Measurements from ENCODE around the gene SPRING1. TPM values are rescaled to one million over a fixed set of nuclear protein-coding genes. Genes with fewer than 3 reads are reported as not detected.
A peak's percentile ranks its signal among the peaks of the same experiment; 100 is the strongest.

Gene SPRING1
- total and polyA plus RNA-seq, 7 donors: 4.1 to 10.6 (median 7.9) TPM

- 9 to 11% (median 10%) methylated on average over 26 of the region's 26 CpGs for WGBS, 3 donors
- H3K9me3 ChIP-seq: no peaks in the 10 kb centered on the region
- ATAC-seq (peak; percentile 83 to 93 (median 88)), DNase-seq (peak in 1 of 2 donors; percentile 38)
- no peaks in the 10 kb centered on the region for H3K36me3 ChIP-seq (ENCODE audit: insufficient read depth in 1 of 2, low read depth in 1 of 2)
- H3K27ac ChIP-seq: no peak overlapping the region
- intact Hi-C loops (cut with DNase I): loop anchor here in 1 of 2 donors (10.0 kb wide), 3 partner anchors 246 to 714 kb away; no protein-coding TSS in a partner anchor
- H3K4me3 ChIP-seq: peak overlapping the region; percentile 42
- no peaks in the 10 kb centered on the region for H3K27me3 ChIP-seq (ENCODE audit: insufficient read depth in 3 of 3, low read length in 2 of 3)
- peak; percentile 72 for TF ChIP-seq CTCF (IDR thresholded peaks at IDR 0.05)
- H3K4me1 ChIP-seq: peaks cover 23% of the 10 kb centered on the region
These were observed 28.8 kb downstream of the SPRING1 start for GRCh38 chr12:116708826-116709756.

DNA sequence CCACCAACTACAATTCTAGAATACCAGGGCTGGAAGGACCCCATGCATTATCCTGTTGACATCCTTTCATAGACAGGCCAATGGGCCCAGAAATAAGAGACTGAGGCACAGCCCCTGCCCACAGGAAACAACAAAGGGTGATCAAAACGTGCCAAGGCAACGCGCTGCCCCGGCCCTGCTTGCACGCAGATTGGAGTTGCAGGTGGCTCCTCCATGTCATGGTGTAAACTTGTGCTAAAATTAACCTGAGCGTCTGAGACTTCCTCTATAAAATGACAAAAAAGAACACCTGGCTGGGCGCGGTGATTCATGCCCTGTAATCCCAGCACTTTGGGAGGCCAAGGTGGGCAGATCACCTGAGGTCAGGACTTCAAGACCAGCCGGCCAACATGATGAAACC is 30.1 kb downstream of the SPRING1 start:
- H3K36me3 ChIP-seq (ENCODE audit: insufficient read depth in 1 of 2, low read depth in 1 of 2): no peaks in the 10 kb centered on the region
- H3K27ac ChIP-seq: no peak overlapping the region
- no peaks in the 10 kb centered on the region for H3K9me3 ChIP-seq
- peaks cover 23% of the 10 kb centered on the region for H3K4me1 ChIP-seq
- WGBS, 3 donors: 82 to 87% (median 84%) methylated on average over 9 of the region's 9 CpGs
- no peak for TF ChIP-seq CTCF (IDR thresholded peaks at IDR 0.05)
- intact Hi-C loops (cut with DNase I): loop anchor here in 1 of 2 donors (10.0 kb wide), 3 partner anchors 247 to 713 kb away; no protein-coding TSS in a partner anchor
- H3K4me3 ChIP-seq: no peak overlapping the region
- H3K27me3 ChIP-seq (ENCODE audit: insufficient read depth in 3 of 3, low read length in 2 of 3): no peaks in the 10 kb centered on the region
- DNase-seq: no peak
- no peak for ATAC-seq

GRCh38 chr12:116703214-116703795 is 34.6 kb downstream of the SPRING1 start:
- Histone ChIP-seq H3K4me1 (no peaks in the 10 kb centered on the region), H3K27me3 (ENCODE audit: insufficient read depth in 3 of 3, low read length in 2 of 3) (no peaks in the 10 kb centered on the region), H3K9me3 (no peaks in the 10 kb centered on the region), H3K4me3 (no peak overlapping the region), H3K27ac (no peak overlapping the region), H3K36me3 (ENCODE audit: insufficient read depth in 1 of 2, low read depth in 1 of 2) (no peaks in the 10 kb centered on the region)
- WGBS, 3 donors: 13 to 20% (median 14%) methylated on average over 12 of the region's 12 CpGs
- TF ChIP-seq CTCF (IDR thresholded peaks at IDR 0.05): peak; percentile 92
- peak; percentile 80 to 94 (median 88) for ATAC-seq
- intact Hi-C loops (cut with DNase I): loop anchor here (5.0 to 10.0 kb wide), 6 partner anchors 179 to 709 kb away; partner anchors contain the start of gene HRK (in 1 of the 2)
- DNase-seq: peak; percentile 53 to 79

- Histone ChIP-seq H3K27ac (no peak overlapping the region), H3K36me3 (ENCODE audit: insufficient read depth in 1 of 2, low read depth in 1 of 2) (no peaks in the 10 kb centered on the region), H3K4me1 (no peaks in the 10 kb centered on the region), H3K9me3 (no peaks in the 10 kb centered on the region), H3K4me3 (no peak overlapping the region), H3K27me3 (ENCODE audit: insufficient read depth in 3 of 3, low read length in 2 of 3) (no peaks in the 10 kb centered on the region)
- ATAC-seq: no peak
- TF ChIP-seq CTCF (IDR thresholded peaks at IDR 0.05): no peak
- intact Hi-C loops (cut with DNase I): loop anchor here (5.0 to 10.0 kb wide), 6 partner anchors 181 to 707 kb away; partner anchors contain the start of gene HRK (in 1 of the 2)
- WGBS, 3 donors: 94 to 97% (median 96%) methylated on average over 4 of the region's 4 CpGs
- no peak for DNase-seq
These were observed 36.4 kb downstream of the SPRING1 start for GRCh38 chr12:116701432-116701831.

Measured in psoas muscle (tissue), 8 donors.